HG03558 (cell line): ENCODE data around the gene CPD.

Experiments
- ATAC-seq: cut with Tn5 transposase; IDR thresholded peaks from one replicate; pipeline ENCODE4 v1.9.1; 2021; ENCODE audit warnings: moderate number of reproducible peaks; ENCODE audit not compliant: unreplicated experiment; ENCODE audit errors: extremely low read depth

CPD gene

DNA sequence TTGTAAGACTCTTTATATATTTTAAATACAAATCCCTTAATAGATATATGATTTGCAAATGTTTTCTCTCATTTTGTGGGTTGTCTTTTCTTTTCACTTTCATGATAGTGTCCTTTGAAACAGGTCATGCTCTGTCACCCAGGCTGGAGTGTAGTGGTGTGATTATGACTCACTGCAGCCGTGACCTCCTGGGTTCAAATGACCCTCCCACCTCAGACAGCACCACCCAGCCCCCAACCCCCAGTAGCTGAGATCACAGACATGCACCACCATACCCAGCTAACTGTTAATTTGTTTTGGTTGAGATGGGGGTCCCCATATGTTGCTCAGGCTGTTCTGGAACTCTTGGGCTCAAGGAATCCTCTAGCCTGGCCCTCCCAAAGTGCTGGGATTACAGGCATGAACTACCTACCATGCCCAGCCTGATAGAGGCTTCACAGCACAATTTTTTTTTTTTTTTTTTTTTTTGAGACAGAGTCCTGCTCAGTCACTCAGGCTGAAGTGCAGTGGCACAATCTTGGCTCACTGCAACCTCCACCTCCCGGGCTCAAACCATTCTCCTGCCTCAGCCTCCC, 26.4 kb upstream of the CPD start:
- ATAC-seq = no peak

DNA sequence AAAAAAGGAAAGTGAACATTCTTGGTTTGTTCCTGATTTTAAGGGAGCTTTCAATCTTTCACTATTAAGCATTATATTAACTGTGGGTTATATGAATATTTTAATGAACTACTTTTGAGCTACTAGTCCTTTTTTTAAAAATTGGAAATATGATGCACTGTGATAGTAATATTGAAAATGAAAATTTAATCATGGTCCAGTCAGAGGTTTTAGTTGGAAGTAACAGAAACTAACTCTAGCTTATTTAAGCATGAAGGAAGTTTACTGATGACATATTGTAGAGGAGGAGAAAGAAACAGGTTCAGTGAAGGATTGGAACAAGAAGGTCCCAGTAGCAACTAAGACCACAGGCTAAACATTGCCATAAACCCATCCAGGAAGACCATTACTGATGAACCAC, 24.0 kb upstream of the CPD start:
- no peak for ATAC-seq

DNA sequence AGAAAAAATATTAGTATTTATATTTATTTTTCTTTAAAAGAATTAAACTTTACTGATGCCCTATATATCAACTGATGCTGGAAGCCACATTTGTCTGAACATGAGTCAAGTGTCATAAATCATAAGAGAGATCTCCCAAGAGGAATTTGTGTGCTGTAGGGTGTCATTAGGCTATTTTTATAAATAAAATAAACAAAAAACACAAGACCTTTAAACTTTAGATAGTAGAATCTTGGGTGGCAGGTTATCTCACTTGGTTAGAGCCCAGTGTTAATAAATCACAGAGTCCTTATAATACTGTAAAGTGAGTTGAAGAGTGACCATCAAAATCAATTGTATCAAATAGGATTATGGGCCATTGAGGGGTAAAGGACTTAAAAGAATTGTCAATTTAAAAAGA, 21.3 kb upstream of the CPD start:
- ATAC-seq = no peak

DNA sequence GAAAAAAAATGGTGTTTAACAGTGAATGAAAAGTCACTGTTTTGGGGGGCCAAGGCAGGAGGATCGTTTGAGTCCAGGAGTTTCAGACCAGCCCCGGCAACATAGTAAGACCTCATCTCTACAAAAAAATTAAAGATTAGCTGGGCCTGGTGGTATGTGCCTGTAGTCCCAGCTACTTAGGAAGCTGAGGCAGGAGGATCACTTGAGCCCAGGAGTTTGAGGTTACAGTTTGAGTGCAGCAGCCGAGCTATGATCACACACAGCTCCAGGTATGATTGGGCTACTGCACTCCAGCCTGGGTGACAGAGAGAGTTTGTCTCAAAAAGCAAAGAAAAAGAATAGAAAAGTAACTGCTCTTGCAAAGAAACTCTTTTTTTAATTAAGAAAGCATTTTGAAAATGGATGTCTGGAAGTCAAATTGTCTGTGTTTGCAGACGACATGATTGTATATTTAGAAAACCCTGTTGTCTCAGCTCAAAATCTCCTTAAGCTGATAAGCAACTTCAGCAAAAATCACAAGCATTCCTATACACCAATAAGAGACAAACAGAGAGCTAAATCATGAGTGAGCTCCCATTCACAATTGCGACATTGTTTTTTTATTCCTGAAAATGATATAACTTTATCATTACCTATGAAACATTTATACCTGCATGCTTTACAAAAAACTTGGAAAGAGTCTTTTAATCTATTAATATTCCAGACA, 20.5 kb upstream of the CPD start:
- no peak for ATAC-seq

DNA sequence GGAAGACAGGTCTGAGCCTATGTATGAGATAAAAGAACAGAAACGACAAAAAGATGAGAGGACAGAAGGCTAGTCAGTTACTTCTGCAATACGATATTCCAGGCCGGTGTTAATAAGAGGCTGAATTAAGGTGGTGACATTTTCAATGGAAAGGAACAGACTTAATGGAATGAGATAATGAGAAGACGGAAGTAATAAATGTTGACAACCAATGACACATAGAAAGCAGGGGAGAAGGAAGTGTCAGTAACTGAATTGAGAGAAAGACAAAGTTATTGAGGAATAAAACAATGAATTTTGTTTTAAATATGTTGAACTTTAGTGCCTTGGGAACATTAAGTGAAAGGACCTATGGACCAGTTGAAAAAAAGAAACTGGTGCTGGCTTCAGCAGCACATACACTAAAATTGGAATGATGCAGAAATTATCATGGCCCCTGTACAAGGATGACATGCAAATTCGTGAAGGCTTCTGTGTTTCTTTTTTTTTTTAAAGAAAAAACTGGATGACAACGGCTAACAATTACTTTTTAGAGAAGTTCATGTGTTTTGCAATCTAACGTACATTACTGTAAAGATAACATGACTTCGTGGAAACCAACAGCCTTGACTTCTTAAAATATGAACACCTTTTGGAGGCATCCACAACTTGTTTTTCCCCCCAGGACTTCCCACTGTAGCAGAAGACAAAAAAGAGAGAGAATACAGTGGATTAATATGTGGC, 18.5 kb upstream of the CPD start:
- ATAC-seq = no peak

DNA sequence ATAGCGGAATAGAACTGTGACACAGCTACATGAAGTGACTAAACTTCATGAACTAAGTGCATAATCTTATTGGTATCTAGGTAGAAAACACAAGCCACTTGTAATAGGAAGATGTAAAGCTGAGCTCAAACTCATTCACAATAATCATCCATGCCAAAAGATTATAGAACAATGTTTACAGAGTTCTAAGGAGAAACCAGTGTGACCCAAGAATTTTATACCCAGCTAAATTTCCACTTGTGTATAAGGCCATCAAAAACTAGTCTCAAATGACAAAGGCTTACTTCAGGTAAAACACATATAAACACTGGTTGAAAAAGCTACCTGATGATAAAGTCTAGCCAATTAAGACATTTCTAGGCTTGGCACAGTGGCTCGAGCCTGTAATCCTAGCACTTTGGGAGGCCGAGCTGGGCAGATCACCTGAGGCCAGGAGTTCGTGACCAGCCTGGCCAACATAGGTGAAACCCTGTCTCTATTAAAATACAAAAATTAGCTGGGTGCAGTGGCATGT, 16.9 kb upstream of the CPD start:
- ATAC-seq = no peak

DNA sequence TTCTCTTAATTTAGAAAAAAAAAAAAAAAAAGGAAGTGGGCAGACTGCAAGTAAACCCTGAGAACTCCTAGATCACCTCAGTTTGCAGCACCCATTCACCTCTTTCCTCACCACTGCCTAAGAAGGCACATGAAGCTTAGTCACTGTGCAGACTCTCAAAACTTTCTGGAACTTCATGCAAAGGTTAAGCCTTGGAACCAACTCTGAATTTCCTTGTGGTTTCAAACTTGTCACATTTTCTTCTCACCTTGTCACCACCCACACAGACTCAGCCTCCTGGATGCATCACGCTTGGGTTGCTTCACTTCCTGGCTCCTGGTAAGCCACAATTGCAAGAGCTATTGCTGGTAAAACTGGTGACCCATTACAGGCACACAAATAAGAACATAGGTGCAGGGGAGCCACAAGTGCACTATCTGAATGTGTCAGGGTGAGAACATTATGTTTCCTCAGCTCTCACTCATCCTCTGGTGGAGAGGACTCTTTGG, 15.0 kb upstream of the CPD start:
- ATAC-seq = peak; percentile 52

DNA sequence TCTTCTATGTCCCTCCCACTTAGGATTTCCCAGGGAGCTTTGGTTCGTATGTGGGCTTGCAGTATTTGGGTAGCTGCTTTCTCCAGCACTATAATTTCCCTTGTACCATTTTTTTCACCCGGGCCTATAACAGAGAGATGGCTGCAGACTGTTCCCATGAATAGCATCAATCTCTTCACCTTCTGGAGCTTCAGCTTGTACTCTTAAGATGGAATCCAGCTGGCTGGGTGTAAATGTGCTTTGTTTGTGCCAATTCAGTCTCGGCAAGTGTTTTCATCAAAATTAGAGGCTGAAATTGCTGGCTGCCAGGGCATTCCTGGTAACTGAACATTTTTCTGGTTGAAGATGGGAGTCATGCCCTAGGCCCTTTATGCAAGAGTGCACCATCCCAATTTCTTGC, 12.2 kb upstream of the CPD start:
- ATAC-seq = no peak

DNA sequence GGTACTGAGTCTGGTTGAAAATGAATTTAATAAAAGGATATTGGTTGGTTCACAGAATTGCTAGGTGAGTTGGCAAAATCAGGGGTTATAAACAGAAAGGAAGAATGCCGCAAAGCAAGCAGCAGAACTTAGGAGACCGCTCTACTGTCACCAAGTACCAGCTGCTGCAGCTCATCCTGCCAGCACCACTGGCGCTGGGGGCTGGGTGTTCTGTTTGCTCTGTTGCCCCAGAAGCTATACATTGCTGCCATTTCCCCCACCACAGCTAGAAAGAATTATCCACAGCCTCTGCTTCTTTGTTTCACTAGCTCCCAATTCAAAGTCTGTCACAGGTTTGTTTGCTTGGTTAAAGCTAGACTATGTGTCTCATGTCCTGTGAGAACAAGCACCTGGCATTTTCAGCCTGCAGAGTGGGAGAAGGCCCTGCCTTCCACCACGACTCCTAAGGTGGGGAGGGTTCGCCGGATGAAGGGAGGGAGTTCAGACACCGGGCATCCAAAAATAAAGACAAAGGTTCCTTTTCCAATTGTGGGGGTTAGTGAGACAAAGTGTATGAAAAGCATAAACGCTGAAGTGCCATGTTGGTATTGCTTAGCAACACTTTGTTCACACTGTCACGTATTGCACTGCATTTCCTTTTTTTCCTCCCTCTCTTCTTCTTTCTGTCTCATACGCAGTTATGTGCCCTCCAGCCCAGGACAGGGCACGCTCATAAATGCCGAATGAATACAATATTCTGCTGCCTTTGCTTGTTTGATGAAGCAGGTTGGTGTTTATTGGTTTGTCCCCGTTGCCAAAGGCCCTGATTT, 9.6 kb upstream of the CPD start:
- ATAC-seq = no peak

DNA sequence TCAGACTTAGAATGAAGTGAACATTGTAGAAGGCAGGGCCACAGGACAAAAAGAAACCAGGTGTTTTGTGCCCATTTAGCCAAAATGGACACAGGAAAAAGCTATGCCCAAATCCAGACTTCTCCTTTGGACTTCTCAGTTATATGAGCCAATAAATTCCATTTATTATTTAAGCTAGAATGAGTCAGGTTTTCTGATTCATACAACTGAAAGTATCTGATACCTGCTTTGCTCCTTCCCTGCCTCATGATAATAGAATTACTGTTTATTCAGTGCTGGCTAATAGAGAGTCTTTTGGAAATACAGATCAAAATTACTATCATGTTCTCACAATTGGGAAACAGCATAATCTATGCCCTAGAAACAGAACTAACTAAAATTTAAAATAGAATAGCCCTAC, 8.7 kb upstream of the CPD start:
- no peak for ATAC-seq

DNA sequence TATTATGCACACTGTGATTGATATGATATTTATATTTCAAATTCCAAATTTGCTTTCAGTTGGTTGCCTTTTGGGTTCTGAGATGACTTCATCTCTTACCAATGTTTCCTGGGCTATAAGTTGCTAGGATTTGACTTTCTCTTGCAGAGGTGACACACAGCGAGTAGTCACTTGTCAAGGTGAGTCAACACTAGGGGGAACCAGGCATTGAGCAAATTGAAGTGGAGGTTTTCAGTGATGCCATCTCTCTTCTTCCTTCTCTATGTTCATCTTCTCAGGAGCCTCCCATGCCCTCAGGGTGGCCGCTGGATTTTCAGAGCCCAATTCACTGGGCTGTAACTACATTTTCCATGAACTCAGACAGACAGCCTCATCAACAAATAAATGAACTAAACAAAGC, 6.0 kb upstream of the CPD start:
- no peak for ATAC-seq

DNA sequence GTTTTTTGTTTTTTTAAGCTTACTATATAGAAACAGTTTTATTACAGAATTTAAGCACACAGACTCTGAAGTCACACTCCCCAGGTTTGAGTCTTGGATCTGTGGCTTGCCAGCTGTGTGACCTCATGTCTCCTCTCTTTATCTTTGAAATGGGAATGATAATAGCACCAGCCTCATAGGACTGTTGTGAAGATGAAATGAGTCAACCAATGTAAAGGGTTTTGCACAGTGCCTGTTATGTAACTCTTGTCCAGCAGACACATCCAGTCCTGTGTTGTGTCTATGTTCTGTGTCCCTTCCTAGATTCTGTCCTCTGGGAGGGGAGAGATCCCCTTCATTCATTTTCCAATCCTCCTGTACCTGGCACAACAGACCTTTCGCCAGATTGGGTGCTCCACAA, 3.1 kb upstream of the CPD start:
- no peak for ATAC-seq

DNA sequence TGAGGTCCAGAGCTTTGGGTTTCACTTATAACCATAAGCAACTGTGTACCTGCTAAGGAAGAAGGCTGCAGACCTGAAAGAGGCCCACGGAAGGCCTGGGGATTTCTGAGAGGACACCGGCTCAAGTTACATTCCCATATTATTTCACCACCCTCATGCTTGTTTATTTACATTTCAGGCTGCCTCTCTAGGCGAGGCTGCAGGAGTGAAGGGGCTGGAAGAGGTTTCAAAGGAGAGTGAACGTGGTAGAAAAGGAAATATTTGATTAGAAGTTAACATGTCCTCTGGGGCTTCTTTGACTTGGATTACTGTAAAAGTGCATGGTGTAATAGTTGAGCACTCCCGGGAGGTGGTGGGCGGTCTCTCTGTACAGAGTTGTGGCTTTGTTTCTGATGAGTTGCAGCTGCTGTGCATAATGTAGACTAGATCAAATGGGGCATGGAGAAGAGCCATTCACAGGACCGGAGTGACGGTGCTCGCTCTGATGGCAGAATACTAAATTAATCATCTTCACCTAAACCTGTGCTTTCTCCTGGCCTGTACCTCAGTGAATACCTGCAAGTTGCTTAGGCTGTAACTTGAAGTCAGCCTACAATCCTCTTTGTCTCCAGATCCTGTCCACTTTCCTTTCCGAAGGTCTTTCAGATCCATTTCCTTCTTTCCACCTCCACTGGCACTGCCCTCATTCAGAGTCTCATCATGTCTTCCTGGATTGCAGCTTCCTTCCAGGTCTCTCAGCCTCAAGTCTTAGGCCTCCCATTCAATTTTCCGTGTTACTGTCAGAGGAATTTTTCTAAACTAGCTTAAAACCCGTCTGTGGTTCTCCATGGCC, 1.9 kb upstream of the CPD start:
- no peak for ATAC-seq

DNA sequence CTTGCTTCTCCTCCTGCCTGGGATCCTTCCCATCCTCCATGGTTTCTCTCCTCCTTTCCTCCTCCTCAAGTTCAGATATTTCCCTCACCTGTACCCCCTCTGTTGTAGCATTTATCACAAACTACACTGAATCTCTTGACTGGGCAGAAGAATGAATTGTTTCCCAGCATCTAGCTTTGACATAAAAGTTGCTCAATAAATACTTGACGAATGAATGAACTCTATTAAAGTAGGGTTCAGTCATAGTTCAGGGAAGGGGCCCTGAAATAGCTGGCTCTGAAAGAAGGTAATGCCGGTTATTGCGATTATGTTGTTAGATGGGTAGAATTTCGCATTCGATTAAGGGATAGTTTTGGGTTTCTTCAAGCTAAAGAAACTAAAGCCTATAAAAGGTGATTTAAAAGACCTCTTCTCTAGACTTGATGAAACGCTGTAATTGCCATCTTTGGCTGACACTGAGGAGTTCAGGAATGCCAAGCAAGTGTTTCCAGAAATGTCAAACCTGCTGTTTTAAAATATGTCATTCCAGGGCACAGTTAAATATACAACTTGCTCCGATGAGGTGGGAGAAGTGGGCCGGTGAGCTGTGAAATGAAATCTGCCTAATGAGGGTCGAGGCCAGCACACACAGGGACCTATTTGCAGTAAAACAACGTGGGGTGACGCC, 1.0 kb upstream of the CPD start:
- ATAC-seq = no peak

DNA sequence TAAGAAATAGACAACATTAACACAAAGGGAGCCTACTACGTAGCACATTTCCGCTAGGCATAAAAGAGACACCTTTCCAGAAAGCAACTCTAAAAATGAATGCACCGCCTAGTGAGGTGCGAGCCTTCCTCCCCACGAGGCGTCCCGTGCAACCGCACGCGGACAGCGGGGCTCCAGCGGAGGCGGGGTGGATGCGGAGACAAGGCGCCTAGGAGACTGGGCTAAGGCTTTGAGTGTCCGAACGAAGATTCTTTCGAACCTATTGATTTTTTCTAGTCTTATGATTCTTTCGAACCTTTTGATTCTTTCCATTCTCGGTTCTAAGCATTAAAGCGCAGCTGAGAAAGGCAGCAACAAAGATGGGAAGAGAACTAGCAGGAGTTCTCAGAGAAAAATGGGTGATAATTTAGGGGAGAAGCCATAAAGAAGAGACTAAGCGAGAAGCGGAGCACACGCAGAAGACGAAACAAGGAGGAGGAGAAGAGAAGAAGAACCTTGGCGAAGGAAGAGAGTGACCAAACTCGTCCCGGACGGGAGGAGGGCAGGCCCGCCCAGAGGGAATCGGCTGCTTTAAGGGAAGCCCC, 394 bp upstream of the CPD start:
- ATAC-seq = no peak

DNA sequence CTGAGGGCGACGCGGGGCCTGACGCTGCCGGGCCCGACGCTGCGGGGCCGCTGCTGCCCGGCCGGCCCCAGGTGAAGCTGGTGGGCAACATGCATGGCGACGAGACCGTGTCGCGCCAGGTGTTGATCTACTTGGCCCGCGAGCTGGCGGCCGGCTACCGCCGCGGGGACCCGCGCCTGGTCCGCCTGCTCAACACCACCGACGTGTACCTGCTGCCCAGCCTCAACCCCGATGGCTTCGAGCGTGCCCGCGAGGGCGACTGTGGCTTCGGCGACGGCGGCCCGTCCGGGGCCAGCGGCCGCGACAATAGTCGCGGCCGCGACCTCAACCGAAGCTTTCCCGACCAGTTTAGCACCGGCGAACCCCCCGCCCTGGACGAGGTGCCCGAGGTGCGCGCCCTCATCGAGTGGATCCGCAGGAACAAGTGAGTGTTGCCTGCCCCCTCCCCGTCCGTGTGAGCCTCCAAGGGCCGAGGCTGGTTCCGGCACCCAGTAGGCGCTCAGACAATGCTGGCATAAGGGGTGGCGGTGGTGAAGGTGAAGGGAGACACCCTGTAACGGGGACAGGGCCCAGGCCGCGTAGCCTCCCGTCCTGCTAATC, 676 bp downstream of the CPD start:
- ATAC-seq = peak; percentile 12

DNA sequence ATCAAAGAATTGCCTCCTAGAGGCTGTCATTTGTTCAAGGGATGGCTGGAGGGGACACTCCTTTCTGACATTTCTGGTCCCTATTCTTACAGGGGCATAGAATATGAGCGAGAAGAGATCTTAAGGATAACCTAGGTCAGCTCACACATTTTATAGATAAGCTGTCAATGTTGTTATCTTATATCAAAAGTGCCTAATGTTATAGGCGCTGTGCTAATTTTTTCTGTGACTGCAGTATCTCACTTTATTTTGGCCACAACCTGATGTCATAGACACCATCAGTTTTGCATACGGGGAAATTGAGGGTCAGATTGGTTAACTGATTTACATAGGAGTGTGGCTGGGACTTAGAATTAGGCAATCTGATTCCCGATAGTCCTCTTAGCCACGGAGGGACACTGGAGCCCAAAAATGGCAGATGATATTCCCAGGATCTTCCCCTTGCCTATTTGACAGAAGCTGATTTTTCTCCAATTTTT, 1.2 kb downstream of the CPD start:
- no peak for ATAC-seq

DNA sequence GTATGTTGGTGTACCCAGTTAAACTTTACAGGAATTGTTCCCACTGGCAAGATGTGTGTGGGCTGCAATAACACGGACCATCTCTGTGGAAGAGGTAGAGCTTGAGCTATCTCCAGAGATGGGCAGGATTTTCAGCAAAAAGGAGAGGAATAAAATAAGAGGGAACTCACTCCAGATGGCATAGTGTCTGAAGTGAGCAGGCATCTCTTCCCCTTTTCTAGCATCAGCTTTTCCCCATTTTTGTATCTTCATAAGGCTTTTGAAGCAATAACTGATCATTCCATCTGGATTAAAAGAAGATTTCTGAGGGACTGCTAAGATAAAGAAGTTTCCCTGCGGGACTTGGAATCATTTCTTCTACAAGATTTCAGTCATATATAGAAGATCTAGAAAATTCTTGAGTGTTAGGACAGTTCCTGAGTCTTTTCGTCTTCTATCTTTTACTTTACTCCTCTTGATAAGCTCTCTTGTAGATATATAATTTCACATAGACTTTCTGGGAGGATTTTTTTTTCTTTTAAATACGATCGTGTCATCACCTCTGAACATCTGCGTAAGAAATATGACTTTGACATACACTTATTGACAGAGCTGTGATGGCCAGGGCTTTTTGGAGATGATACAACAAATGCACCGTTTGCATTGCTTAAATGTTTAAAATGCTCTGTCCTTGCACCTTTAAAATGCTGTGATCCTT, 2.1 kb downstream of the CPD start:
- ATAC-seq = no peak
